Measurements from ENCODE around the gene THAP2.

GRCh38 chr12:71671311-71671710 is 7.2 kb downstream of the THAP2 start:
- no peak for TF ChIP-seq CTCF (IDR thresholded peaks at IDR 0.05; ENCODE audit: insufficient read depth, low read length)
- TF ChIP-seq GABPA (IDR thresholded peaks at IDR 0.05; ENCODE audit: low read depth), result no peak
- TF ChIP-seq SPI1 (IDR thresholded peaks at IDR 0.05; ENCODE audit: borderline replicate concordance, low read depth), result no peak

All from HL-60 (cell line).